Spleen (tissue), 11 donors: ENCODE results near the gene ABCA13. TPM values are rescaled to one million over a fixed set of nuclear protein-coding genes. Genes with fewer than 3 reads are reported as not detected.

ENCODE experiments used
- DNase-seq: peaks from one replicate; pipeline ENCODE4 v3.0.0-alpha.2; 2020
- H3K27ac ChIP-seq, 8 donors: fragments of 200-600 bp; sonication (generic) in 7 of 8; 1 replicate in 4 of 8; 2 replicates in 4 of 8; pipeline versions ENCODE4 v1.5.0 to v1.8.0; 2016 to 2021; ENCODE audit warnings: inconsistent platforms in 4 of 8, mild to moderate bottlenecking in 4 of 8, moderate library complexity in 1 of 8
- H3K27me3 ChIP-seq, 7 donors: fragments of 200-600 bp; sonication (generic) in 6 of 7; replicated peaks in 1 of 7; 1 replicate in 4 of 7; 2 replicates in 3 of 7; pipeline versions ENCODE4 v1.5.0 to v1.8.0; 2016 to 2021; ENCODE audit warnings: inconsistent platforms in 3 of 7, mild to moderate bottlenecking in 1 of 7
- H3K36me3 ChIP-seq, 6 donors: fragments of 200-600 bp; sonication (generic) in 5 of 6; 1 replicate in 4 of 6; 2 replicates in 2 of 6; pipeline versions ENCODE4 v1.5.0 to v1.8.0; 2016 to 2021; ENCODE audit warnings: inconsistent platforms in 2 of 6
- H3K4me1 ChIP-seq, 6 donors: fragments of 200-600 bp; sonication (generic) in 5 of 6; 1 replicate in 3 of 6; 2 replicates in 3 of 6; pipeline versions ENCODE4 v1.5.0 to v1.8.0; 2016 to 2021; ENCODE audit warnings: inconsistent platforms in 3 of 6
- H3K4me3 ChIP-seq, 8 donors: fragments of 200-600 bp; sonication (generic) in 7 of 8; 1 replicate in 4 of 8; 2 replicates in 4 of 8; pipeline versions ENCODE4 v1.5.0 to v1.8.0; 2016 to 2021; ENCODE audit warnings: inconsistent platforms in 4 of 8, mild to moderate bottlenecking in 4 of 8, moderate library complexity in 2 of 8
- H3K9me3 ChIP-seq, 8 donors: fragments of 200-600 bp; sonication (generic) in 7 of 8; 1 replicate in 4 of 8; 2 replicates in 4 of 8; pipeline versions ENCODE4 v1.5.0 to v1.8.0; 2016 to 2021; ENCODE audit warnings: inconsistent platforms in 4 of 8
- CTCF ChIP-seq, 11 experiments: fragments of 200-600 bp in 7 of 11; fragments of 450-650 bp in 4 of 11; sonication (generic) in 4 of 11; IDR thresholded peaks in 8 of 11; conservative IDR thresholded peaks in 3 of 11; 1 replicate in 7 of 11; 2 replicates in 4 of 11; pipeline versions ENCODE4 v1.4.0 to v1.8.0; 2016 to 2021; ENCODE audit warnings: antibody characterized with exemption in 11 of 11, inconsistent platforms in 4 of 11, mild to moderate bottlenecking in 1 of 11
- POLR2A ChIP-seq, 3 donors: fragments of 450-650 bp; IDR thresholded peaks; one replicate each; pipeline ENCODE4 v1.5.1; 2017; ENCODE audit warnings: antibody characterized with exemption in 3 of 3, mild to moderate bottlenecking in 1 of 3
- POLR2AphosphoS5 ChIP-seq, 3 donors: sonication (generic); formaldehyde crosslinking; IDR thresholded peaks; one replicate each; pipeline ENCODE4 v1.5.1; 2017; ENCODE audit warnings: antibody characterized with exemption in 3 of 3
- WGBS, 5 donors: extraction: QIAGEN DNeasy Blood & Tissue Kit in 3 of 5; methylation state at CpG; one replicate each; pipeline versions ENCODE4 v1.1.5 to v1.1.7; 2013 to 2018; 5-methylcytosine and 5-hydroxymethylcytosine counted together
- intact Hi-C: fragments of 100-400 bp; cut with DNase I; formaldehyde crosslinking; loops from one replicate; pipeline ENCODE4 v1.15.0; 2023; ENCODE audit warnings: low total_unique reads
- polyA plus RNA-seq, 3 donors: library from polyadenylated mRNA; stranded (reverse); fragments of 200-250 nt; gene quantifications; one replicate each; pipeline ENCODE4 v1.2.1, GENCODE V29; 2013
- total RNA-seq, 7 donors: library from RNA; depleted of rRNA in 3 of 7; stranded (reverse); fragments of >200 nt in 3 of 7; fragmentation: NEBNext Ultra II Directional in 4 of 7; extraction: Animal tissue kit (Norgen Biotek cat#: 25700) in 4 of 7; gene quantifications; one replicate each; pipeline versions ENCODE4 v1.1.0 to v1.2.1, GENCODE V29; 2016 to 2021
- donor health status: healthy with polysubstance abuse.
- donor health status: DM: no; HTN: no; CAD: no; lungs with moderate emphysema.
- donor health status: DM: no; HTN: no; CAD: no.
- donor health status: Bipolar disorder and iron deficiency.
- donor health status: healthy.
- donor health status: DM: no; HTN: no; CAD: no.
- donor health status: DM: yes; HTN: yes; CAD: no.

The ABCA13 gene
- total and polyA plus RNA-seq, 10 donors: 0.02 to 19.0 (median 1.8) TPM

- WGBS, 5 donors: 64 to 81% (median 76%) methylated on average over 1 of the region's 1 CpG
- H3K4me3 ChIP-seq: no peak overlapping the region
- intact Hi-C loops: no loop called here
- H3K9me3 ChIP-seq: peaks cover 0 to 16% (median 9%) of the 10 kb centered on the region in 8 donors
- DNase-seq: no peak
- H3K27me3 ChIP-seq: peaks cover 0 to 4% (median 0%) of the 10 kb centered on the region in 7 donors
- peaks cover 0 to 10% (median 0%) of the 10 kb centered on the region in 6 donors for H3K36me3 ChIP-seq
- TF ChIP-seq POLR2AphosphoS5 (IDR thresholded peaks at IDR 0.05) (no peak), POLR2A (IDR thresholded peaks at IDR 0.05) (no peak), CTCF (IDR thresholded peaks at IDR 0.05 in 8 of 11, conservative IDR thresholded peaks at IDR 0.05 in 3 of 11) (no peak)
- no peaks in the 10 kb centered on the region for H3K4me1 ChIP-seq
- H3K27ac ChIP-seq: no peak overlapping the region
Measured at GRCh38 chr7:48183965-48184364, 12.7 kb downstream of the ABCA13 start.

GRCh38 chr7:48188776-48189520 lies 17.7 kb downstream of the ABCA13 start:
- Histone ChIP-seq H3K9me3 (peaks cover 0 to 16% (median 9%) of the 10 kb centered on the region in 8 donors), H3K27ac (no peak overlapping the region), H3K4me3 (no peak overlapping the region), H3K4me1 (no peaks in the 10 kb centered on the region), H3K27me3 (peaks cover 0 to 4% (median 0%) of the 10 kb centered on the region in 7 donors), H3K36me3 (no peaks in the 10 kb centered on the region)
- intact Hi-C loops: no loop called here
- TF ChIP-seq CTCF (IDR thresholded peaks at IDR 0.05 in 8 of 11, conservative IDR thresholded peaks at IDR 0.05 in 3 of 11): no peak
- no peak for TF ChIP-seq POLR2AphosphoS5 (IDR thresholded peaks at IDR 0.05)
- no peak for TF ChIP-seq POLR2A (IDR thresholded peaks at IDR 0.05)
- 80 to 90% (median 86%) methylated on average over 12 of the region's 12 CpGs for WGBS, 5 donors
- DNase-seq: no peak

GRCh38 chr7:48192996-48193395 lies 21.7 kb downstream of the ABCA13 start:
- no peaks in the 10 kb centered on the region for H3K4me1 ChIP-seq

More at GRCh38 chr7:48192996-48193395, 21.7 kb downstream of the ABCA13 start:
- Histone ChIP-seq H3K4me3 (no peak overlapping the region), H3K27me3 (peaks cover 0 to 4% (median 0%) of the 10 kb centered on the region in 7 donors), H3K27ac (no peak overlapping the region), H3K36me3 (peaks cover 0 to 16% (median 0%) of the 10 kb centered on the region in 6 donors), H3K9me3 (peaks cover 0 to 5% (median under 1%) of the 10 kb centered on the region in 8 donors)
- no peak for TF ChIP-seq CTCF (IDR thresholded peaks at IDR 0.05 in 8 of 11, conservative IDR thresholded peaks at IDR 0.05 in 3 of 11)
- TF ChIP-seq POLR2A (IDR thresholded peaks at IDR 0.05): no peak
- TF ChIP-seq POLR2AphosphoS5 (IDR thresholded peaks at IDR 0.05): no peak
- 67 to 79% (median 70%) methylated on average over 1 of the region's 1 CpG for WGBS, 5 donors
- no peak for DNase-seq
- intact Hi-C loops: no loop called here
